Measurements from ENCODE around the gene COP1. TPM values are rescaled to one million over a fixed set of nuclear protein-coding genes. Genes with fewer than 3 reads are reported as not detected.

The COP1 gene
- total RNA-seq, 2 donors from 2014 or later = 52.2 to 70.7 TPM

- H3K27me3 ChIP-seq = no peaks in the 10 kb centered on the region
- intact Hi-C loops (cut with DNase I) = no loop called here
- H3K9me3 ChIP-seq = no peaks in the 10 kb centered on the region
- no peak overlapping the region for H3K9ac ChIP-seq (ENCODE audit: low read depth in 2 of 2, low read length in 2 of 2)
- TF ChIP-seq, protein P1, sequence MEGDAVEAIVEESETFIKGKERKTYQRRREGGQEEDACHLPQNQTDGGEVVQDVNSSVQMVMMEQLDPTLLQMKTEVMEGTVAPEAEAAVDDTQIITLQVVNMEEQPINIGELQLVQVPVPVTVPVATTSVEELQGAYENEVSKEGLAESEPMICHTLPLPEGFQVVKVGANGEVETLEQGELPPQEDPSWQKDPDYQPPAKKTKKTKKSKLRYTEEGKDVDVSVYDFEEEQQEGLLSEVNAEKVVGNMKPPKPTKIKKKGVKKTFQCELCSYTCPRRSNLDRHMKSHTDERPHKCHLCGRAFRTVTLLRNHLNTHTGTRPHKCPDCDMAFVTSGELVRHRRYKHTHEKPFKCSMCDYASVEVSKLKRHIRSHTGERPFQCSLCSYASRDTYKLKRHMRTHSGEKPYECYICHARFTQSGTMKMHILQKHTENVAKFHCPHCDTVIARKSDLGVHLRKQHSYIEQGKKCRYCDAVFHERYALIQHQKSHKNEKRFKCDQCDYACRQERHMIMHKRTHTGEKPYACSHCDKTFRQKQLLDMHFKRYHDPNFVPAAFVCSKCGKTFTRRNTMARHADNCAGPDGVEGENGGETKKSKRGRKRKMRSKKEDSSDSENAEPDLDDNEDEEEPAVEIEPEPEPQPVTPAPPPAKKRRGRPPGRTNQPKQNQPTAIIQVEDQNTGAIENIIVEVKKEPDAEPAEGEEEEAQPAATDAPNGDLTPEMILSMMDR (IDR thresholded peaks at IDR 0.05) = no peak
- no peak for DNase-seq
- H3K4me1 ChIP-seq = no peaks in the 10 kb centered on the region
- no peak overlapping the region for H3K27ac ChIP-seq
- no peaks in the 10 kb centered on the region for H3K36me3 ChIP-seq
- H3K4me3 ChIP-seq = no peak overlapping the region
Observed at GRCh38 chr1:176217461-176218099, 10.5 kb upstream of the COP1 start.

- Histone ChIP-seq H3K27me3 (no peaks in the 10 kb centered on the region), H3K4me3 (no peak overlapping the region), H3K9me3 (no peaks in the 10 kb centered on the region), H3K27ac (no peak overlapping the region), H3K9ac (ENCODE audit: low read depth in 2 of 2, low read length in 2 of 2) (no peak overlapping the region), H3K4me1 (peaks cover 1% of the 10 kb centered on the region), H3K36me3 (no peaks in the 10 kb centered on the region)
- intact Hi-C loops (cut with DNase I) = no loop called here
- no peak for DNase-seq
- TF ChIP-seq, protein P1 (IDR thresholded peaks at IDR 0.05) = no peak
Observed at GRCh38 chr1:176216031-176216430, 8.9 kb upstream of the COP1 start.

DNA sequence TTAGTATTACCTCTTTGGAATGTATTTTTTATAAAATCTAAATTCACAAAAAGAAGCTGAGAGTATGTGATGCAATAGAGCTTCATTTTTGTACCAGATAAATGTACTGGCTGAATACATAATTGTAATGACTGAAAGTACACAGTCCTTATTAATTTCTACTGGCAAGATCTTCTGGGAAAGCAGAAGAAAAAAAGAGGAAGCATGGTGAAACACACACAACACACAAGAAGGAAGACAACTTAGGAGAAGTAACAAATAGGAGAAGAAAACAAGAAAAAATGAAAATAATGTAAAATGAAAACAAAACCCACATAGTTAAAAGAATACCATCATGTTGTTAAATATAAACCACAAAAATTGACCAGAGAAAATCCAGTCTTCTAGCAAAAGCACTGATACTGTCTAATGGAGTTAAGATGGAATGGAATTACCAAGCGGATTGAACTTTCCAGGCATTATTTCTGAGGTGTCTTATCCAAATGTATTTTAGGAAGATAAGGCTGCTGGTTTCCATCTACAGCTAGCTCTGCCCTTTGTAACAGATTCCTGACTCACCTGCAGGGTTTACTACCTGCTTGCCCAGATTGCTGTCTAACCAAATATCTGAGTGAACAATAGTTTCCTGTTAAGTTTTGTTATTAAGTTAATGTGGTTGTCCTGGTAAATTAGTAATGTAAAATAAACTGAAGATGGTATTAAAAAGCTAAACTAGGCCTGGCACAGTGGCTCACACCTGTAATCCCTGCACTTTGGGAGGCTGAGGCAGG lies 4.5 kb upstream of the COP1 start:
- TF ChIP-seq, protein P1 (IDR thresholded peaks at IDR 0.05) = no peak
- H3K4me1 ChIP-seq = peaks cover 10% of the 10 kb centered on the region
- peak overlapping the region; percentile 15 for H3K27ac ChIP-seq
- no peaks in the 10 kb centered on the region for H3K27me3 ChIP-seq
- intact Hi-C loops (cut with DNase I) = no loop called here
- DNase-seq = peak; percentile 29
- H3K9ac ChIP-seq (ENCODE audit: low read depth in 2 of 2, low read length in 2 of 2) = no peak overlapping the region
- no peaks in the 10 kb centered on the region for H3K9me3 ChIP-seq
- H3K36me3 ChIP-seq = no peaks in the 10 kb centered on the region
- no peak overlapping the region for H3K4me3 ChIP-seq

DNA sequence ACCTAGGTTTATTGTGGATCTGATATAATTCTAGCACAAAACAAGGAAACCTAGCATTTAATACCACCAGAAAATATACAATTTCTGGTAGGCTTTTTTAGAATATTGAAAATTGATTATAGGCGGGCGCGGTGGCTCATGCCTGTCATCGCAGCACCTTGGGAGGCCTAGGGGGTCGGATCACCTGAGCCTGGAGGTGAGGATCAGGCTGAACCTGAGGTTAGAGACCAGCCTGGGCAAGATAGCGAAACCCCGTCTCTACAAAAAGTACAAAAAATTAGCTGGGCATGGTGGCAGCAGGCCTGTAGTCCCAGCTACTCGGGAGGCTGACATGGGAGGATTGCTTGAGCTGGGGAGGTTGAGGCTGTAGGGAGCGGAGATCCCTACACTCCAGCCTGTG lies 948 bp upstream of the COP1 start:
- Histone ChIP-seq H3K9me3 (no peaks in the 10 kb centered on the region), H3K27me3 (no peaks in the 10 kb centered on the region), H3K27ac (peak overlapping the region; percentile 96), H3K36me3 (no peaks in the 10 kb centered on the region), H3K4me3 (peak overlapping the region; percentile 71), H3K4me1 (peaks cover 23% of the 10 kb centered on the region), H3K9ac (ENCODE audit: low read depth in 2 of 2, low read length in 2 of 2) (peak overlapping the region; percentile 52 to 97)
- TF ChIP-seq, protein P1 (IDR thresholded peaks at IDR 0.05) = no peak
- intact Hi-C loops (cut with DNase I) = no loop called here
- peak; percentile 24 for DNase-seq

DNA sequence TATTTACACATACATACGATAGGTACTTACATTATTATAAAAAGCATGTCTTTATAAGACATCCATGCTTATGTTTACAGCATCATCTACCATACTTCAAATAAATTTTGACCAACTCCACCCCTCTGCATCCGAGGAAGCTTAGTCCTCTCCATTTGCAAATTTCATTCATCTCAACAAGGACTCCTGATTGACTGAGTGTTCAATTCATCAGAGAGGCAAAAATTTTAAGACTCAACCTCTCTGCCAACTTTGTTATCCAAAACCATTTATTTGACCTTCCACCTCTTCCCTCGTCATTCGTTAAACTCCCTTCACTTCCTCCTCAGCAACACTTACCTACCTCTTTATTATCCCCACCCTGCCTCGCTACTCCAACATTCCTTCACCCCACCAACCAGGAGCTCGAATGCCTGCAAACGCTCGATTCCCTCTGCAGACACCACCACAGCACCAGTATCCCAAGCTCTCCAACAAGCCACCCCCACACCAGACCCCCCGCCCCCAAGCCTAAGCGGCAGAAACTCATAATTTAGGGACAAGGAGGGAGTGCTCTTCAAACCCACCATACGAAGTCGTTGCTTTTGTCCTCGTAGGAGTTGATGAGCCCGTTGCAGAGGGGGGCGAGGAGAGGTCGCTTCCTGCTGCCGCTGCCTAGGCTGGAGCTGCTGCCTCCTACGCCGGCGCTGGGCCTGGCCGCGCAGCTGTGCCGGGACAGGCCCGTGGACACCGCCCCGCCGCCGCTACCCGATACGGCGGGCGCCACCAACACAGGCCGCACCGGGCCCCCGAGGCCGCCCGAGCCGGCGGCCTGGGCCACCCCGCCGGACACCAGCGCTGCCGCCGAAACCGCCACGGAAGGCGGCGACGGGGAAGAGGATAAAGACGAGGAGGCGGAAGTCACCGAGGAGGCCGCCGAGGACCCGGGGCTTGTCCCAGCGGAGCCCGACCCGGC lies 803 bp downstream of the COP1 start:
- intact Hi-C loops (cut with DNase I) = no loop called here
- peaks cover 23% of the 10 kb centered on the region for H3K4me1 ChIP-seq
- H3K27ac ChIP-seq = peak overlapping the region; percentile 96
- H3K4me3 ChIP-seq = peak overlapping the region; percentile 71
- no peaks in the 10 kb centered on the region for H3K27me3 ChIP-seq
- peak; percentile 69 for DNase-seq
- H3K9ac ChIP-seq (ENCODE audit: low read depth in 2 of 2, low read length in 2 of 2) = peak overlapping the region; percentile 84 to 97
- no peaks in the 10 kb centered on the region for H3K36me3 ChIP-seq
- no peaks in the 10 kb centered on the region for H3K9me3 ChIP-seq
- TF ChIP-seq, protein P1 (IDR thresholded peaks at IDR 0.05) = no peak

Data from colonic mucosa (tissue), 4 donors.